Measurements from ENCODE around the gene PGAP6.

- TF ChIP-seq POLR2A (IDR thresholded peaks at IDR 0.05) (no peak), CTCF (IDR thresholded peaks at IDR 0.05) (no peak)
These were observed 39.1 kb downstream of the PGAP6 start for GRCh38 chr16:342455-343213.

Data from lower leg skin (tissue), 3 donors.